Stimulated activated CD8-positive, alpha-beta memory T cell treated with anti-CD3 and anti-CD28 coated beads, Interleukin-2, amount 100 ng/mL, for 48 hours (primary cell): ENCODE results near the gene DOCK1.
A peak's percentile ranks its signal among the peaks of the same experiment; 100 is the strongest.

Source experiments
- DNase-seq, 2 donors: peaks; one replicate each; pipeline ENCODE4 v3.0.0-alpha.2; 2020; ENCODE audit warnings: low read depth in 2 of 2

DOCK1 gene

GRCh38 chr10:127088908-127089307, 183.7 kb downstream of the DOCK1 start:
- no peak for DNase-seq

GRCh38 chr10:127089446-127089845, 184.2 kb downstream of the DOCK1 start:
- no peak for DNase-seq

DNA sequence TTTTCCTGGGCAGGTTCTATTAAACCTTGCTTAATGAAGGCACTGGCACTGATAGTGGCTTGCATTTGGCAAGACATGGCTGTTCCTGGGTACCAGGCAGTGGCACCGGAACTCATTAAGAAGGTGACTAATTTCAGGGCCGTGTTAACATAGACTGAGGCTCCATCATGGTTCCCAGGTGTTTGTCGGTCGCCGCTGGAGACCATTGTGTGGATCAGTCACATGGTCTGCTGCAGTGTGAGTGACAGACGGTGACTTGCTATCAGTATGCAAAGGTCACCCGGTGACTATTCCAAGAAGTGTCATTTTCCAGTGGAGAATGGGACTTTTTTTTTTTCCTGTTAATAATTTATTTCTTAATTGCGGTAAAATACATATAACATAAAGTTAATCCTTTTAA, 184.9 kb downstream of the DOCK1 start:
- no peak for DNase-seq

- no peak for DNase-seq
These were observed 186.1 kb downstream of the DOCK1 start for GRCh38 chr10:127091354-127091753.

DNA sequence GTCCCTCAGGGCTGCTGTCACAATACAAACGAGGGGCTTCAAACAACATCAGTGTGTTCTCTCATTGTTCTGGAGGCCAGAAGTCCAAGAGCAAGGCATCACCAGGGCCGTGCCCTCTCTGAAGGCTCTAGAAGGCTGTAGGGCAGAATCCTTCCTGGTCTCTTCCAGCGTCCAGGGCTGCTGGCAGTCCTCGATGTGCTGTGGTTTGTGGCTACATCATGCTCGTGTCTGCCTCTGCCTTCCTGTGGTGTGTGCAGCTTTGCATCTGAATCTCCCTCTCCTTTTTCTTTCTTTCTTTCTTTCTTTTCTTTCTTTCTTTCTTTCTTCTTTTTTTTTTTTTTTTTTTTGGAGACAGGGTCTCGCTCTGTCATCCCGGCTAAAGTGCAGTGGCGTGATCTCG, 187.7 kb downstream of the DOCK1 start:
- DNase-seq = no peak

GRCh38 chr10:127094984-127095383, 189.8 kb downstream of the DOCK1 start:
- no peak for DNase-seq

- no peak for DNase-seq
These were observed 195.9 kb downstream of the DOCK1 start for GRCh38 chr10:127100983-127101615.

- no peak for DNase-seq
These were observed 196.9 kb downstream of the DOCK1 start for GRCh38 chr10:127102176-127102575.

DNA sequence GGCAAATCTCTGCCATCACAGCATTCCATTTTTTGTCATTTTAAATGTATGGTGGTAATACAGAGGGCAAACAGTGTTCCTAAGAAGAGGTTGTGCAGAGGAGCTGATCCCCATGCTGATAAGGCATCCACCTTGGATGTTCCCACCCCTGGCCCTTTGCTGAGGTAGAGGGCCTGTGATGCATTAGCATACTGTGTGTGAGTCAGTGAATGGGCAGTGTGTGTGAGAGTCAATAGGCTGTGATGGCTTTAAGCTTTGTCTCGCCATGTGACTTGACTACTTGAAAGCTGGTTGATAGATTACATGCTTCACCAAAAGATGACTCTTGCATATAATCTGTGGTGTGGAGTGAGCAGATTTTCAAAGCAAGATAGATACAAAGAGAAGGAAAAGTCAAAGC, 209.9 kb downstream of the DOCK1 start:
- no peak for DNase-seq

DNA sequence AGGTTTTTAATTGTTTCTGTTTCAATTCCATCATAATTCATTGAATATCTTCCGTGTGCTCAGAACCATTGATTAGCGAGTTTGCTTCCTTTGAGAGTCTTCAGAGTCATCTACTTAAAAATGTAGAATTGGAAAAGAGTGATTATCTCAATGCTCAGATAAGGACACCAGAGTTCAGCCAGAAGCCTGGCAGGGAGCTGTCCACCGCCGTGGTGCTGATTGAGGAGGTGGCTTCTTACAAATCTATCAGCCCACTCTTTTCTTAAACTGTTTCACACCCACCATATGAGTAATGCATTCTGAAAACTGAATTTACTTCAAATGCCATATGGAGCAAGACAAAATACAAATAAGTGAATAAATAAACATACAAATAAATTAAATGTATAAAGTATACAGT, 211.9 kb downstream of the DOCK1 start:
- peak; percentile 14 to 17 for DNase-seq

DNA sequence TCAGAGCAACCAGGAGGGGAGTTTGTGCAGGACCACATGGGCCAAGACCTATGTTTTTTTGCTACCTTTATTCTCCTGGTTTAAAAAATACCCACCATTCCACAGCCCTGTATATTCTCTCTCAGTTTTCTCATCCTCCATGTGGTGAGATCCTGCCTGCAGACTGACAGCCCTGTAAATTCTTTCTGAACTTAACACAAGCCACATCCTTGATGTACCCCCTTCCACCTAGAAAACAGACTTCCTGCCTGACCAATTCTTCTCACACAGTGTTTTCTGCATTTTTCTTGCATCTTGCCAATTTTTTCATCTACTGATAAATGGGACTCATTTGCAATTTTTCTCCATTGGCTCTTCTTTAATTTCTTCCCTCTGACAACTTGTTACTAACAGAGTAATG, 212.8 kb downstream of the DOCK1 start:
- no peak for DNase-seq

- DNase-seq = no peak
These were observed 214.7 kb downstream of the DOCK1 start for GRCh38 chr10:127119936-127120335.

GRCh38 chr10:127122831-127123230, 217.6 kb downstream of the DOCK1 start:
- no peak for DNase-seq

DNA sequence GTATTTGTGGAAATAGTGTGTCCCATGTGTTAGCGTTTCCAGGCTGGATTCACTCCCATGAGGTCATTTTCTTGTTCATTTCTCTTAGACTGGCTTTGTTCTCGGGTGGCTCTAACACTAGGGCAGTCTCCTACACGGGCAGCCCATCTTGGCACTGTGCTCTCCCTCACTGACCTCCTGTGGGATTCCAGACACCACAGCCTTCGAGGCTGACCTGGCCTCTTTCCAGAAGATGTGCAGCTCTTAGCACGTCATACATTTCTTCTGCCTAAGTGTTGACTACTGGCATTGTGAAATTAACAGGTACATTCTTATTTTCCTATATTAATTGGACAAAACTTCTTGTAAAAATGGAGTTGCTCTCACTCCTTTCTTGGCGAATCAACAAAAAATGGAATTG, 218.4 kb downstream of the DOCK1 start:
- DNase-seq = no peak

GRCh38 chr10:127125331-127125730, 220.1 kb downstream of the DOCK1 start:
- DNase-seq = no peak

- no peak for DNase-seq
These were observed 222.6 kb downstream of the DOCK1 start for GRCh38 chr10:127127822-127128221.

DNA sequence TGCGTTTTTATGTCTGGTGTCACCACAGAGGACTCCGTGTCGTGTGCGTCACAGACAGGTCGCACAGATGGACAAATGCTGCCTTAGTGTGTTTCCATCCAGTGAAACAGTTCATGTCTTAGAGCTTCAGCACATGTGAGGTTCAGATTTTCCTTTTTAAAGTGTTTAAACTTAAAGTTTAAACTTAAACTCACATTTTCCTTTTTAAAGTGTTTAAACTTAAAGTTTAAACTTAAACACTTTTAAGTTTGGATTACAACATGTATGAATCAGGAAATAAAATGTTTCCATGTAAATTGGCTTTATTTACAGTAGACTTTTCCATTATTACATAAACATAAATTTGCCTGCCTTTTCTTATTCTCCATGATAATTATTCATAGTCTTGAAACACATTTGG, 223.9 kb downstream of the DOCK1 start:
- no peak for DNase-seq

DNA sequence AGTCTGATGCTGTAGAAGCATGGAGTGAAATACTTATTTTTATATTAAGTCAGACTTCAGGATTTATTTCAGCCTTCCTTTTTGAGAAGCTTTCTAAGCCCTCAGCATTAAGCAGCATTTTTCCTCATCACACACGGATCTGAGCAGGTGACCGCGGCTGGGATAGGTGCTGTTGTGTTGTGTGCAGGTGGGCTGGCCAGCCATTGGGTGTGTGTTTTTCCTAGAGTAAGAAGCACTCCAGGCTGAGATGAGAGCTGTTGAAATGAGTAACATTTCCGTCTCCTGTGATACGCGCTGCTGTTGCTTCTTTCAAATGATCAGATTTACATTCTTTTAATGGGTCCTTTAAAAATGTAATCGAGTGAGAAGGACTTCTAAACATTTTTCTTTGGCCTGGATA, 227.2 kb downstream of the DOCK1 start:
- no peak for DNase-seq

DNA sequence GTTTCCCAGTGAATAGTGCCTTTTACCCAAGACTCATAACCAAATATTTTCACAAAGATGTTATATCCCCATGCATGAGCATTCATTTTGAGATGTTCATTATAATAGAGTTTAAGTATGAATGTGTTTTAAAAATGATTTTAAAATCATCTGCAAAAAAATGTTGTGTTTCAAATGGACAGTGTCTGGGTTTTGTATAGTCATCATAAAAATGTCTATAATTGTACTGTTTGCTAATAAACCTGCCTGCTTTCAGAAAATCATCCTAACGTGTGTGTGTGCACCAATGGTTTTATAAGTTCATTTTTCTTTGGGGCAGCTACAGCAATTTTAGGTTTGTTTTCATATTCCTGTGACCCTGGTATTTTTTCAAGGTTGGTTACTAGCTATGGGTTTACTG, 228.0 kb downstream of the DOCK1 start:
- no peak for DNase-seq

- DNase-seq = no peak
These were observed 228.7 kb downstream of the DOCK1 start for GRCh38 chr10:127133672-127134500.

GRCh38 chr10:127135844-127136577, 230.8 kb downstream of the DOCK1 start:
- no peak for DNase-seq

DNA sequence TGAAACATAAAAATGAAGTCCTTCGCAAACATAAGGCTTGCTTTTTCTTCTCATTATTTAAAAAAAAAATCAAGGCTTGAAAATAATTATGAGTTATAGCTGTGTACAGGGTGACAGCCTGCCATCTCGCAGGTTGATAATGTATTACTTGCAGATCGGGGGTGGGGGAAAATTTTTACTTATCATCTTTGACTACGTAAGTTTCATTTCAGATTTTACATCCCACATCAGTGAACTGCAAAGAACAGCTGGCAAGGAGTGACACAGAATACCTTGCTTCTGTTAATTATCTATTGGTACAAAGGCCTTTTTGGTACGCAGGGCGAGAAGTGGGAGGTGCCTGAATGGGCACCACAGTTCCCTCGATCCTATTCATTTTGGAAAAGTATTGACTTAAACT, 232.2 kb downstream of the DOCK1 start:
- no peak for DNase-seq

GRCh38 chr10:127142136-127142535, 236.9 kb downstream of the DOCK1 start:
- no peak for DNase-seq
